SK-N-SH treated with all-trans-retinoic acid at 6 μM for 48 hours (cell line): ENCODE data around the gene JAK1.

Source experiments
- ATAC-seq: fragments of 200-7000 bp; cut with Tn5 transposase; 3 replicates; pipeline ENCODE4 v1.9.1; 2020; ENCODE audit warnings: mild to moderate bottlenecking, moderate library complexity
- ARNTL ChIP-seq: fragments of 450-650 bp; formaldehyde crosslinking; IDR thresholded peaks from 2 replicates; pipeline ENCODE4 v1.5.0; 2020; ENCODE audit warnings: low read depth, mild to moderate bottlenecking, moderate library complexity, borderline replicate concordance
- BACH2 ChIP-seq: fragments of 250-450 bp; sonication (Bioruptor Pico); IDR thresholded peaks from 2 replicates; pipeline ENCODE4 v1.9.0; 2021; ENCODE audit warnings: mild to moderate bottlenecking, borderline replicate concordance
- CREB5 ChIP-seq: fragments of 250-450 bp; sonication (Bioruptor Pico); IDR thresholded peaks from 2 replicates; pipeline ENCODE4 v1.5.1; 2020; ENCODE audit warnings: low read depth, mild to moderate bottlenecking, moderate library complexity
- CSDC2 ChIP-seq: fragments of 250-450 bp; sonication (Bioruptor Pico); IDR thresholded peaks from 2 replicates; pipeline ENCODE4 v1.5.0; 2020; ENCODE audit warnings: mild to moderate bottlenecking, moderate library complexity
- CSRNP3 ChIP-seq: fragments of 250-450 bp; sonication (Bioruptor Pico); IDR thresholded peaks from 2 replicates; pipeline ENCODE4 v1.5.1; 2021; ENCODE audit warnings: mild to moderate bottlenecking, moderate library complexity
- GLIS3 ChIP-seq: fragments of 250-450 bp; sonication (Bioruptor Pico); IDR thresholded peaks from 2 replicates; pipeline ENCODE4 v1.5.0; 2020; ENCODE audit warnings: mild to moderate bottlenecking, moderate library complexity
- ISL1 ChIP-seq: fragments of 250-450 bp; sonication (Bioruptor Pico); IDR thresholded peaks from 2 replicates; pipeline ENCODE4 v2.1.2; 2022; ENCODE audit warnings: mild to moderate bottlenecking, moderate library complexity
- OSR1 ChIP-seq: fragments of 250-450 bp; sonication (Bioruptor Pico); IDR thresholded peaks from 2 replicates; pipeline ENCODE4 v1.8.0; 2022; ENCODE audit warnings: moderate library complexity, mild to moderate bottlenecking, inconsistent platforms
- PATZ1 ChIP-seq: fragments of 250-450 bp; sonication (Bioruptor Pico); IDR thresholded peaks from 2 replicates; pipeline ENCODE4 v1.8.0; 2020; ENCODE audit warnings: mild to moderate bottlenecking, moderate library complexity, borderline replicate concordance
- PPARA ChIP-seq: fragments of 250-450 bp; sonication (Bioruptor Pico); IDR thresholded peaks from 2 replicates; pipeline ENCODE4 v1.5.0; 2020; ENCODE audit warnings: mild to moderate bottlenecking, borderline replicate concordance
- RARB ChIP-seq: fragments of 250-450 bp; sonication (Bioruptor Pico); IDR thresholded peaks from 2 replicates; pipeline ENCODE4 v1.8.0; 2021; ENCODE audit warnings: mild to moderate bottlenecking, moderate library complexity
- SNAI2 ChIP-seq: fragments of 250-450 bp; sonication (Bioruptor Pico); IDR thresholded peaks from 2 replicates; pipeline ENCODE4 v1.5.0; 2020; ENCODE audit warnings: mild to moderate bottlenecking, moderate library complexity
- TCF4 ChIP-seq: fragments of 250-450 bp; sonication (Bioruptor Pico); IDR thresholded peaks from 2 replicates; pipeline ENCODE4 v1.8.0; 2021; ENCODE audit warnings: mild to moderate bottlenecking, moderate library complexity, borderline replicate concordance
- TOX ChIP-seq: fragments of 250-450 bp; sonication (Bioruptor Pico); IDR thresholded peaks from 2 replicates; pipeline ENCODE4 v1.8.0; 2021; ENCODE audit warnings: mild to moderate bottlenecking, moderate library complexity, borderline replicate concordance
- TSHZ2 ChIP-seq: fragments of 250-450 bp; sonication (Bioruptor Pico); IDR thresholded peaks from 2 replicates; pipeline ENCODE4 v1.5.0; 2020; ENCODE audit warnings: mild to moderate bottlenecking, moderate library complexity
- ZC3H10 ChIP-seq: fragments of 250-450 bp; sonication (Bioruptor Pico); IDR thresholded peaks from 2 replicates; pipeline ENCODE4 v1.5.1; 2021; ENCODE audit warnings: mild to moderate bottlenecking, moderate library complexity
- ZFP3 ChIP-seq: fragments of 250-450 bp; sonication (Bioruptor Pico); IDR thresholded peaks from 2 replicates; pipeline ENCODE4 v1.5.0; 2020; ENCODE audit warnings: mild to moderate bottlenecking, moderate library complexity
- ZFP30 ChIP-seq: fragments of 450-650 bp; formaldehyde crosslinking; IDR thresholded peaks from 2 replicates; pipeline ENCODE4 v1.5.0; 2022; ENCODE audit warnings: mild to moderate bottlenecking, moderate library complexity
- ZNF565 ChIP-seq: fragments of 450-650 bp; formaldehyde crosslinking; conservative IDR thresholded peaks from 2 replicates; pipeline ENCODE4 v1.5.0; 2020; ENCODE audit warnings: low read depth, mild to moderate bottlenecking, moderate library complexity
- ZNF70 ChIP-seq: fragments of 450-650 bp; formaldehyde crosslinking; IDR thresholded peaks from 2 replicates; pipeline ENCODE4 v1.5.0; 2020; ENCODE audit warnings: mild to moderate bottlenecking, moderate library complexity

JAK1 gene

GRCh38 chr1:64830030-64830651 lies 136.2 kb downstream of the JAK1 start:
- ATAC-seq, result no peak
- TF ChIP-seq OSR1 (no peak), ZFP30 (CRISPR knock-in tag) (no peak)

- no peak for ATAC-seq
- TF ChIP-seq CSRNP3 (CRISPR knock-in tag), result no peak
- TF ChIP-seq RARB (CRISPR knock-in tag), result no peak
- TF ChIP-seq PATZ1 (CRISPR knock-in tag), result no peak
- no peak for TF ChIP-seq GLIS3 (CRISPR knock-in tag)
- no peak for TF ChIP-seq ARNTL (CRISPR knock-in tag)
- TF ChIP-seq TSHZ2, result no peak
- TF ChIP-seq CREB5 (CRISPR knock-in tag), result no peak
- TF ChIP-seq TCF4 (CRISPR knock-in tag), result no peak
- TF ChIP-seq ZFP3, result no peak
- no peak for TF ChIP-seq PPARA
- no peak for TF ChIP-seq ZNF70 (CRISPR knock-in tag)
- TF ChIP-seq SNAI2, result no peak
- no peak for TF ChIP-seq BACH2 (CRISPR knock-in tag)
- TF ChIP-seq OSR1, result no peak
- TF ChIP-seq ISL1, result no peak
- no peak for TF ChIP-seq ZC3H10 (CRISPR knock-in tag)
- no peak for TF ChIP-seq ZNF565
- no peak for TF ChIP-seq CSDC2 (CRISPR knock-in tag)
- TF ChIP-seq ZFP30 (CRISPR knock-in tag), result no peak
- TF ChIP-seq TOX (CRISPR knock-in tag), result no peak
Measured at GRCh38 chr1:64829411-64830029, 136.8 kb downstream of the JAK1 start.

- TF ChIP-seq ARNTL (CRISPR knock-in tag) (no peak), RARB (CRISPR knock-in tag) (no peak), ZC3H10 (CRISPR knock-in tag) (no peak), ZFP3 (no peak), CSDC2 (CRISPR knock-in tag) (no peak), TOX (CRISPR knock-in tag) (no peak), ZNF70 (CRISPR knock-in tag) (no peak), TCF4 (CRISPR knock-in tag) (no peak), ZNF565 (no peak), ISL1 (no peak), OSR1 (no peak), PPARA (no peak), CREB5 (CRISPR knock-in tag) (no peak), BACH2 (CRISPR knock-in tag) (no peak), PATZ1 (CRISPR knock-in tag) (no peak)
- no peak for ATAC-seq
Measured at GRCh38 chr1:64828829-64829228, 137.5 kb downstream of the JAK1 start.
